GM12878 (cell line): ENCODE measurements around the gene DESI1. TPM values are rescaled to one million over a fixed set of nuclear protein-coding genes. Genes with fewer than 3 reads are reported as not detected.

Experiments used
- HDAC2 ChIP-seq: fragments of 200-600 bp; sonication (generic); IDR thresholded peaks from 2 replicates; pipeline ENCODE4 v1.6.1; 2017
- KAT2A ChIP-seq: conservative IDR thresholded peaks from 2 replicates; pipeline ENCODE4 v1.6.1; 2011; ENCODE audit warnings: low read depth, low read length; ENCODE audit not compliant: control insufficient read depth
- MYC ChIP-seq: IDR thresholded peaks from 2 replicates; pipeline ENCODE4 v1.6.1; 2011; ENCODE audit warnings: mild to moderate bottlenecking, low read length, moderate library complexity, inconsistent platforms; ENCODE audit not compliant: insufficient read depth, insufficient replicate concordance, insufficient read length, severe bottlenecking
- polyA plus RNA-seq, 11 experiments: library from polyadenylated mRNA; depleted of rRNA in 4 of 11; unstranded in 6 of 11; stranded (reverse) in 5 of 11; fragments of >200 nt; fragmentation: Nextera tagmentation in 4 of 11; fragmentation: Illumina TruSeq in 1 of 11; extraction: Ambion mirVana in 4 of 11; extraction: Trizol in 1 of 11; gene quantifications; 1 replicate in 1 of 11; 2 replicates in 10 of 11; pipeline versions ENCODE4 v1.2.1 to v1.2.3, GENCODE V29; 2011 to 2016; ENCODE audit warnings: inconsistent platforms in 2 of 11, missing spikeins in 2 of 11, low read depth in 1 of 11
- total RNA-seq, 4 experiments: library from RNA; depleted of rRNA in 3 of 4; stranded (reverse); fragments of >200 nt in 3 of 4; fragmentation: Illumina TruSeq in 1 of 4; extraction: Trizol in 1 of 4; gene quantifications; 2 replicates each; pipeline versions ENCODE4 v1.2.1 to v1.2.3, GENCODE V29; 2013 to 2021
- TF ChIP-seq, protein P1 (sequence below): IDR thresholded peaks from 2 replicates; pipeline ENCODE4 v1.6.1; 2011; ENCODE audit warnings: borderline replicate concordance, low read depth, mild to moderate bottlenecking, moderate library complexity, low read length; ENCODE audit not compliant: insufficient read depth, poor library complexity, severe bottlenecking
- TF ChIP-seq, protein P2 (sequence below): fragments of 450-650 bp; IDR thresholded peaks from 2 replicates; pipeline ENCODE4 v1.6.1; 2016; ENCODE audit warnings: mild to moderate bottlenecking, moderate library complexity, borderline replicate concordance

The DESI1 gene
- total and polyA plus RNA-seq, 10 of the 15 experiments (the other 5 are each of a cell fraction or from before 2014, with no cell fraction given): 8.0 to 76.8 (median 40.6) TPM

DNA sequence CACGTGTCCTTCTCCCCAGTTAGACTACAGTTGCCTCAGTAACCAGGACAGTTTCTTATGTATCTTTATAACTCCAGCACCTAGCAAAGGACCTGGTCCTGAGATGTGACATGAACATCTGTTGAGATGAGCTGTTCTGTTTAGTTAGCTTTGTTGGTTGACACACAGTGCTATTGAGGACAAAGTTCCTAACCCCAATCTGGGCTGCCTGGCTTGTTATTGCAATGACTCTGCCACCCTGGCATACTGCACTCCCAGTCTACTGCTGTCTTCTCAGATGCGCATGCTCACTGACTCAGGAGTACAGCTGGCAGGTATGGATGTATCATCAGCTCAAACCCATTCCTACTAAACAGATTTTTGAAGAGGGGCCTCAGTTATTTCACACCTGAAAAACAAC is 7.4 kb downstream of the DESI1 start (continued):
- TF ChIP-seq, protein P1, sequence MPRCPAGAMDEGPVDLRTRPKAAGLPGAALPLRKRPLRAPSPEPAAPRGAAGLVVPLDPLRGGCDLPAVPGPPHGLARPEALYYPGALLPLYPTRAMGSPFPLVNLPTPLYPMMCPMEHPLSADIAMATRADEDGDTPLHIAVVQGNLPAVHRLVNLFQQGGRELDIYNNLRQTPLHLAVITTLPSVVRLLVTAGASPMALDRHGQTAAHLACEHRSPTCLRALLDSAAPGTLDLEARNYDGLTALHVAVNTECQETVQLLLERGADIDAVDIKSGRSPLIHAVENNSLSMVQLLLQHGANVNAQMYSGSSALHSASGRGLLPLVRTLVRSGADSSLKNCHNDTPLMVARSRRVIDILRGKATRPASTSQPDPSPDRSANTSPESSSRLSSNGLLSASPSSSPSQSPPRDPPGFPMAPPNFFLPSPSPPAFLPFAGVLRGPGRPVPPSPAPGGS: no peak
- TF ChIP-seq HDAC2: no peak
- TF ChIP-seq KAT2A: no peak
- TF ChIP-seq, protein P2, sequence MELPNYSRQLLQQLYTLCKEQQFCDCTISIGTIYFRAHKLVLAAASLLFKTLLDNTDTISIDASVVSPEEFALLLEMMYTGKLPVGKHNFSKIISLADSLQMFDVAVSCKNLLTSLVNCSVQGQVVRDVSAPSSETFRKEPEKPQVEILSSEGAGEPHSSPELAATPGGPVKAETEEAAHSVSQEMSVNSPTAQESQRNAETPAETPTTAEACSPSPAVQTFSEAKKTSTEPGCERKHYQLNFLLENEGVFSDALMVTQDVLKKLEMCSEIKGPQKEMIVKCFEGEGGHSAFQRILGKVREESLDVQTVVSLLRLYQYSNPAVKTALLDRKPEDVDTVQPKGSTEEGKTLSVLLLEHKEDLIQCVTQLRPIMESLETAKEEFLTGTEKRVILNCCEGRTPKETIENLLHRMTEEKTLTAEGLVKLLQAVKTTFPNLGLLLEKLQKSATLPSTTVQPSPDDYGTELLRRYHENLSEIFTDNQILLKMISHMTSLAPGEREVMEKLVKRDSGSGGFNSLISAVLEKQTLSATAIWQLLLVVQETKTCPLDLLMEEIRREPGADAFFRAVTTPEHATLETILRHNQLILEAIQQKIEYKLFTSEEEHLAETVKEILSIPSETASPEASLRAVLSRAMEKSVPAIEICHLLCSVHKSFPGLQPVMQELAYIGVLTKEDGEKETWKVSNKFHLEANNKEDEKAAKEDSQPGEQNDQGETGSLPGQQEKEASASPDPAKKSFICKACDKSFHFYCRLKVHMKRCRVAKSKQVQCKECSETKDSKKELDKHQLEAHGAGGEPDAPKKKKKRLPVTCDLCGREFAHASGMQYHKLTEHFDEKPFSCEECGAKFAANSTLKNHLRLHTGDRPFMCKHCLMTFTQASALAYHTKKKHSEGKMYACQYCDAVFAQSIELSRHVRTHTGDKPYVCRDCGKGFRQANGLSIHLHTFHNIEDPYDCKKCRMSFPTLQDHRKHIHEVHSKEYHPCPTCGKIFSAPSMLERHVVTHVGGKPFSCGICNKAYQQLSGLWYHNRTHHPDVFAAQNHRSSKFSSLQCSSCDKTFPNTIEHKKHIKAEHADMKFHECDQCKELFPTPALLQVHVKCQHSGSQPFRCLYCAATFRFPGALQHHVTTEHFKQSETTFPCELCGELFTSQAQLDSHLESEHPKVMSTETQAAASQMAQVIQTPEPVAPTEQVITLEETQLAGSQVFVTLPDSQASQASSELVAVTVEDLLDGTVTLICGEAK: no peak
- TF ChIP-seq MYC: no peak
- TF ChIP-seq, all 136 proteins: peak for 0
